ENCODE measurements around the gene TMBIM1.

DNA sequence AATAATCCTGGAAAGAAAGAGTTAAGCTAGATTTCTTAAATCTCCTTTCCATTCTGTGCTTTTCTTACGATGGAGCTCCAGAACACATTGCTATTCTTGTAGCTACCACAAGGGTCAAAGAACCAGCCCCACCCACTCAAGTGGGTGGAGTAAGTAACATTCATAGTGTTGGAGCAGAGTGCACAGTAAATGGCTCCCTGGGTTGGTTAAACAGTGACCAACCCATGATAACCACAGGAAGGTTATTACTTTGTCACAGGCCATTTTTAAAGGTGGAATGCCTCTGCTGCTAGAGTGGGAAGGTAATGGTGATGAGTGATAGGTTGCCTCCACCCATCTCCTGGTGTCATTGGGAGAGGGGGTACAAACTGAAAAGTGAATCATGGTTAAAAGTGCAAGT is 61.4 kb downstream of the TMBIM1 start:
- TF ChIP-seq, protein P1, sequence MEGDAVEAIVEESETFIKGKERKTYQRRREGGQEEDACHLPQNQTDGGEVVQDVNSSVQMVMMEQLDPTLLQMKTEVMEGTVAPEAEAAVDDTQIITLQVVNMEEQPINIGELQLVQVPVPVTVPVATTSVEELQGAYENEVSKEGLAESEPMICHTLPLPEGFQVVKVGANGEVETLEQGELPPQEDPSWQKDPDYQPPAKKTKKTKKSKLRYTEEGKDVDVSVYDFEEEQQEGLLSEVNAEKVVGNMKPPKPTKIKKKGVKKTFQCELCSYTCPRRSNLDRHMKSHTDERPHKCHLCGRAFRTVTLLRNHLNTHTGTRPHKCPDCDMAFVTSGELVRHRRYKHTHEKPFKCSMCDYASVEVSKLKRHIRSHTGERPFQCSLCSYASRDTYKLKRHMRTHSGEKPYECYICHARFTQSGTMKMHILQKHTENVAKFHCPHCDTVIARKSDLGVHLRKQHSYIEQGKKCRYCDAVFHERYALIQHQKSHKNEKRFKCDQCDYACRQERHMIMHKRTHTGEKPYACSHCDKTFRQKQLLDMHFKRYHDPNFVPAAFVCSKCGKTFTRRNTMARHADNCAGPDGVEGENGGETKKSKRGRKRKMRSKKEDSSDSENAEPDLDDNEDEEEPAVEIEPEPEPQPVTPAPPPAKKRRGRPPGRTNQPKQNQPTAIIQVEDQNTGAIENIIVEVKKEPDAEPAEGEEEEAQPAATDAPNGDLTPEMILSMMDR (conservative IDR thresholded peaks at IDR 0.05 in 1 of 2, IDR thresholded peaks at IDR 0.05 in 1 of 2; ENCODE audit: low read depth in 1 of 2, low read length in 2 of 2), result peak; percentile 18 to 20
- TF ChIP-seq EZH2 (IDR thresholded peaks at IDR 0.05; ENCODE audit: low read length, missing control alignments), result no peak

Measured in fibroblast of lung (primary cell).